B cell (primary cell): ENCODE data around the gene RAPGEF5. TPM values are rescaled to one million over a fixed set of nuclear protein-coding genes. Genes with fewer than 3 reads are reported as not detected.

Experiments
- ATAC-seq: fragments of 200-7000 bp; cut with Tn5 transposase; one replicate; pipeline ENCODE4 v1.10.0; 2021; ENCODE audit warnings: low read depth, mild to moderate bottlenecking, moderate number of reproducible peaks, moderate library complexity
- CTCF ChIA-PET: fragments of 350-600 bp; sonication (Branson Sonifier 250); formaldehyde crosslinking; loops from one replicate; lab custom pipeline; 2021; ENCODE audit warnings: antibody characterized with exemption, inconsistent platforms; lab: Charles Lee
- POLR2A ChIA-PET: fragments of 350-600 bp; sonication (Branson Sonifier 250); formaldehyde crosslinking; loops from one replicate; lab custom pipeline; 2021; ENCODE audit warnings: antibody characterized with exemption; lab: Charles Lee
- DNase-seq: peaks from one replicate; pipeline ENCODE4 v3.0.0; 2013
- H2AFZ ChIP-seq: 2 replicates; pipeline ENCODE4 v1.6.1; 2012; ENCODE audit warnings: mild to moderate bottlenecking, low read depth, low read length; ENCODE audit not compliant: insufficient read depth, poor library complexity, severe bottlenecking
- H3K27ac ChIP-seq, 2 donors: 1 replicate in 1 of 2; 2 replicates in 1 of 2; pipeline ENCODE4 v1.5.1; 2012 to 2013; ENCODE audit warnings: low read length in 2 of 2, mild to moderate bottlenecking in 2 of 2, moderate library complexity in 1 of 2
- H3K27me3 ChIP-seq, 4 experiments: fragments of 200-600 bp in 1 of 4; sonication (generic) in 1 of 4; replicated peaks in 1 of 4; 1 replicate in 2 of 4; 2 replicates in 2 of 4; pipeline versions ENCODE4 v1.6.1 to v1.7.0; 2013 to 2016; ENCODE audit warnings: low read length in 3 of 4, mild to moderate bottlenecking in 2 of 4, mixed read lengths in 1 of 4, moderate library complexity in 1 of 4; ENCODE audit not compliant: insufficient read depth in 4 of 4, control insufficient read depth in 3 of 4; ENCODE audit errors: control extremely low read depth in 1 of 4
- H3K36me3 ChIP-seq, 2 experiments: replicated peaks in 1 of 2; 1 replicate in 1 of 2; 2 replicates in 1 of 2; pipeline versions ENCODE4 v1.6.1 to v1.7.1; 2013; ENCODE audit warnings: low read length in 1 of 2; ENCODE audit not compliant: insufficient read depth in 2 of 2, control insufficient read depth in 1 of 2; ENCODE audit errors: control extremely low read depth in 1 of 2, extremely low read depth in 1 of 2
- H3K4me1 ChIP-seq, 2 donors: fragments of 200-600 bp in 1 of 2; sonication (generic) in 1 of 2; 1 replicate in 1 of 2; 2 replicates in 1 of 2; pipeline versions ENCODE4 v1.5.1 to v1.6.1; 2013 to 2017; ENCODE audit warnings: low read length in 2 of 2; ENCODE audit not compliant: control insufficient read depth in 2 of 2, insufficient read depth in 2 of 2
- H3K4me2 ChIP-seq: replicated peaks from 2 replicates; pipeline ENCODE3; 2012; ENCODE audit warnings: mild to moderate bottlenecking, low read depth, low read length; ENCODE audit not compliant: poor library complexity, severe bottlenecking
- H3K4me3 ChIP-seq, 5 experiments: fragments of 200-600 bp in 1 of 5; sonication (generic) in 1 of 5; 1 replicate in 3 of 5; 2 replicates in 2 of 5; pipeline versions ENCODE4 v1.5.1 to v1.7.0; 2011 to 2016; ENCODE audit warnings: low read length in 4 of 5, mild to moderate bottlenecking in 4 of 5, low read depth in 2 of 5, control low read depth in 1 of 5, moderate library complexity in 1 of 5; ENCODE audit not compliant: insufficient read depth in 1 of 5; ENCODE audit errors: control extremely low read depth in 1 of 5, extremely low read depth in 1 of 5
- H3K79me2 ChIP-seq: fragments of 200-600 bp; sonication (generic); one replicate; pipeline ENCODE4 v1.6.0; 2016; ENCODE audit warnings: low read length; ENCODE audit not compliant: control insufficient read depth, insufficient read depth
- H3K9ac ChIP-seq: fragments of 200-600 bp; sonication (generic); 2 replicates; pipeline ENCODE4 v1.6.1; 2017; ENCODE audit warnings: mild to moderate bottlenecking, low read length, moderate library complexity
- H3K9me3 ChIP-seq, 3 donors: one replicate each; pipeline versions ENCODE4 v1.6.1 to v1.7.1; 2013; ENCODE audit warnings: low read length in 2 of 3; ENCODE audit not compliant: control insufficient read depth in 2 of 3, insufficient read depth in 1 of 3; ENCODE audit errors: control extremely low read depth in 1 of 3
- H4K20me1 ChIP-seq: 2 replicates; pipeline ENCODE4 v1.6.0; 2012; ENCODE audit warnings: mild to moderate bottlenecking, low read length; ENCODE audit not compliant: insufficient read depth, control insufficient read depth, poor library complexity, severe bottlenecking
- H3K27ac Mint-ChIP-seq: one replicate; pipeline ENCODE4 v1.8.0; 2021; ENCODE audit warnings: mixed read lengths
- H3K27me3 Mint-ChIP-seq: one replicate; pipeline ENCODE4 v1.8.0; 2021; ENCODE audit warnings: mixed read lengths
- H3K4me1 Mint-ChIP-seq: one replicate; pipeline ENCODE4 v1.8.0; 2021; ENCODE audit warnings: mixed read lengths
- H3K4me3 Mint-ChIP-seq: one replicate; pipeline ENCODE4 v1.8.0; 2021; ENCODE audit warnings: mixed read lengths
- H3K9me3 Mint-ChIP-seq: one replicate; pipeline ENCODE4 v1.8.0; 2022; ENCODE audit warnings: mixed read lengths; ENCODE audit not compliant: insufficient read depth
- EZH2 ChIP-seq: IDR thresholded peaks from 2 replicates; pipeline ENCODE4 v1.6.1; 2012; ENCODE audit warnings: borderline replicate concordance, low read depth, mild to moderate bottlenecking, moderate library complexity, low read length; ENCODE audit not compliant: insufficient read depth, poor library complexity, severe bottlenecking
- WGBS: methylation state at CpG from one replicate; pipeline ENCODE4 v1.1.5; 2013; ENCODE audit warnings: missing lambda C conversion rate; ENCODE audit not compliant: insufficient coverage; 5-methylcytosine and 5-hydroxymethylcytosine counted together
- intact Hi-C: fragments of 100-400 bp; cut with micrococcal nuclease; formaldehyde crosslinking; loops from one replicate; pipeline ENCODE4 v1.10.0; 2022
- polyA plus RNA-seq: library from polyadenylated mRNA; depleted of rRNA; stranded (reverse); fragments of >200 nt; gene quantifications from 2 replicates; pipeline ENCODE4 v1.2.3, GENCODE V29; 2012
- total RNA-seq, 2 donors: library from RNA; stranded (reverse); fragments of 120-200 nt in 1 of 2; gene quantifications; 1 replicate in 1 of 2; 2 replicates in 1 of 2; pipeline versions ENCODE4 v1.2.3 to v1.2.4, GENCODE V29; 2013 to 2022
- TF ChIP-seq, protein P1 (sequence below): fragments of 200-600 bp; IDR thresholded peaks from one replicate; pipeline ENCODE4 v1.8.0; 2022; ENCODE audit warnings: antibody characterized with exemption, mild to moderate bottlenecking

The RAPGEF5 gene
- total and polyA plus RNA-seq, 2 donors (not counting 1 experiment from before 2014, with no cell fraction given) = 1.5 to 37.6 TPM

GRCh38 chr7:22111661-22112060 is 245.3 kb downstream of the RAPGEF5 start:
- no peaks in the 10 kb centered on the region for H3K9me3 ChIP-seq
- H3K4me1 Mint-ChIP-seq = no peaks in the 10 kb centered on the region
- ChIA-PET CTCF (interaction anchor here (0.6 to 9.2 kb wide), 10 partner anchors 12 to 1021 kb away, joined by 3 to 109 read pairs (median 17); partner anchors contain the start of gene STEAP1B), POLR2A (no interaction called here)
- ATAC-seq = no peak
- H3K27me3 Mint-ChIP-seq = no peaks in the 10 kb centered on the region
- H3K4me1 ChIP-seq = no peaks in the 10 kb centered on the region
- no peak overlapping the region for H3K27ac Mint-ChIP-seq
- H3K36me3 ChIP-seq = no peaks in the 10 kb centered on the region
- no peak overlapping the region for H3K4me3 ChIP-seq
- H3K9ac ChIP-seq = no peak overlapping the region
- no peak overlapping the region for H3K4me3 Mint-ChIP-seq
- 73% methylated on average over 2 of the region's 4 CpGs for WGBS
- no peaks in the 10 kb centered on the region for H3K27me3 ChIP-seq
- no peak overlapping the region for H2AFZ ChIP-seq
- H3K4me2 ChIP-seq = no peak overlapping the region
- no peak for DNase-seq
- intact Hi-C loops = no loop called here
- TF ChIP-seq, protein P1, sequence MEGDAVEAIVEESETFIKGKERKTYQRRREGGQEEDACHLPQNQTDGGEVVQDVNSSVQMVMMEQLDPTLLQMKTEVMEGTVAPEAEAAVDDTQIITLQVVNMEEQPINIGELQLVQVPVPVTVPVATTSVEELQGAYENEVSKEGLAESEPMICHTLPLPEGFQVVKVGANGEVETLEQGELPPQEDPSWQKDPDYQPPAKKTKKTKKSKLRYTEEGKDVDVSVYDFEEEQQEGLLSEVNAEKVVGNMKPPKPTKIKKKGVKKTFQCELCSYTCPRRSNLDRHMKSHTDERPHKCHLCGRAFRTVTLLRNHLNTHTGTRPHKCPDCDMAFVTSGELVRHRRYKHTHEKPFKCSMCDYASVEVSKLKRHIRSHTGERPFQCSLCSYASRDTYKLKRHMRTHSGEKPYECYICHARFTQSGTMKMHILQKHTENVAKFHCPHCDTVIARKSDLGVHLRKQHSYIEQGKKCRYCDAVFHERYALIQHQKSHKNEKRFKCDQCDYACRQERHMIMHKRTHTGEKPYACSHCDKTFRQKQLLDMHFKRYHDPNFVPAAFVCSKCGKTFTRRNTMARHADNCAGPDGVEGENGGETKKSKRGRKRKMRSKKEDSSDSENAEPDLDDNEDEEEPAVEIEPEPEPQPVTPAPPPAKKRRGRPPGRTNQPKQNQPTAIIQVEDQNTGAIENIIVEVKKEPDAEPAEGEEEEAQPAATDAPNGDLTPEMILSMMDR = no peak
- no peak for TF ChIP-seq EZH2
- H3K27ac ChIP-seq = no peak overlapping the region
- no peaks in the 10 kb centered on the region for H3K9me3 Mint-ChIP-seq
- H3K79me2 ChIP-seq = no peaks in the 10 kb centered on the region
- no peaks in the 10 kb centered on the region for H4K20me1 ChIP-seq

DNA sequence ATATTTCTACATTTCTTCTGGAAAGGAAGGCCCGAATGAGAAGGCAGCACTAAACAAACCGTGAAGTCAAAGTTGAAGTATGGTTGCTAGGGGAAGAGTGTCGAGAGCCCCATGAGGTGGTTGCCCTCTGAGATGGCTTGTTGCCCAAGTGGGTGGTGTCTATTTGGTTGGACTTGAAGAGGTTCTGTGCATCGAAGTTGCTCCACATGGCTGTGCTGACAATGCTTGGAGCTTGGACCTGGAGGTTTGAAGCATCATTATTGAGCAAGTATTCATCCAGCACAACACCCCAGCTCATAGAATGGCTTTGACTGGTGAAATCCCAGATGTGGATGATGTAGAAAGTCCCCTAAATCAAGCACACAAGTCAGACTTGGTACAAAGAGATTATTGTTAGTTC is 246.1 kb downstream of the RAPGEF5 start:
- no peaks in the 10 kb centered on the region for H4K20me1 ChIP-seq
- POLR2A ChIA-PET = no interaction called here
- no peaks in the 10 kb centered on the region for H3K4me1 Mint-ChIP-seq
- no peak overlapping the region for H3K9ac ChIP-seq
- no peaks in the 10 kb centered on the region for H3K9me3 Mint-ChIP-seq
- CTCF ChIA-PET = interaction anchor here (0.6 to 9.2 kb wide), 21 partner anchors 9 to 1020 kb away, joined by 3 to 109 read pairs (median 7); partner anchors contain the start of gene STEAP1B
- H3K79me2 ChIP-seq = no peaks in the 10 kb centered on the region
- TF ChIP-seq, protein P1 = no peak
- no peak for TF ChIP-seq EZH2
- no peak overlapping the region for H3K4me3 ChIP-seq
- no peak overlapping the region for H3K4me3 Mint-ChIP-seq
- H3K27me3 ChIP-seq = no peaks in the 10 kb centered on the region
- no peak overlapping the region for H3K27ac ChIP-seq
- DNase-seq = no peak
- H2AFZ ChIP-seq = no peak overlapping the region
- no peak overlapping the region for H3K27ac Mint-ChIP-seq
- no peaks in the 10 kb centered on the region for H3K4me1 ChIP-seq
- no peaks in the 10 kb centered on the region for H3K36me3 ChIP-seq
- 56% methylated on average over 2 of the region's 4 CpGs for WGBS
- ATAC-seq = no peak
- no peak overlapping the region for H3K4me2 ChIP-seq
- intact Hi-C loops = loop anchor here (1.0 kb wide), 3 partner anchors 341 to 389 kb away; partner anchors contain the start of gene STEAP1B
- H3K27me3 Mint-ChIP-seq = no peaks in the 10 kb centered on the region
- no peaks in the 10 kb centered on the region for H3K9me3 ChIP-seq
